AG10803 (cell line): ENCODE measurements around the gene PPTC7.
A peak's percentile ranks its signal among the peaks of the same experiment; 100 is the strongest.
"Not testable (repeated sequence)": the region's sequence is repeated elsewhere in the genome, so short reads cannot be mapped to it uniquely, and the experiment has no call there.

ENCODE experiments used
- DNase-seq: peaks from one replicate; pipeline ENCODE4 v3.0.0; 2010; ENCODE audit warnings: low read depth
- H3K4me3 ChIP-seq: 2 replicates; pipeline ENCODE4 v1.5.1; 2011; ENCODE audit warnings: mild to moderate bottlenecking, low read length, control low read depth
- TF ChIP-seq, protein P1 (sequence below): conservative IDR thresholded peaks from 2 replicates; pipeline ENCODE4 v1.5.1; 2011; ENCODE audit warnings: mild to moderate bottlenecking, low read length, control low read depth, inconsistent platforms

The PPTC7 gene

DNA sequence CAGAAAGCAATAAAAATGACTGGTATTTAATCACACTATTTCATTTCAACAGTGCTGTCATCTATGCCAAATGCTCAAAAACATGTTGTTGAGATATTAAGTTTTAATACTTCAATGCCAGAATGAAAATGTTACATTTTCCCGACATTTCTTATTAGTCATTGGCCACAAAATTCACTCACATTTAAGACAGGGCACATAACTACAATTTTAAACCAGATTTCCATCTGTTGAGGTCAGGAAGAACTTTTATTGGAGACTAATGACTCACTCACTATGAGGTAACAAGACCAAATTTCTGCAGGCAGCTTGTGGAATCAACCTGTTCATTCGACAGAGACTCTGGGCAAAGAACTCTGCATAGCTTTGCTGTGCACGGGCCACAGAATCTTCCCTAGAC is 36.8 kb downstream of the PPTC7 start:
- H3K4me3 ChIP-seq, result no peak overlapping the region
- DNase-seq, result peak; percentile 94
- TF ChIP-seq, protein P1, sequence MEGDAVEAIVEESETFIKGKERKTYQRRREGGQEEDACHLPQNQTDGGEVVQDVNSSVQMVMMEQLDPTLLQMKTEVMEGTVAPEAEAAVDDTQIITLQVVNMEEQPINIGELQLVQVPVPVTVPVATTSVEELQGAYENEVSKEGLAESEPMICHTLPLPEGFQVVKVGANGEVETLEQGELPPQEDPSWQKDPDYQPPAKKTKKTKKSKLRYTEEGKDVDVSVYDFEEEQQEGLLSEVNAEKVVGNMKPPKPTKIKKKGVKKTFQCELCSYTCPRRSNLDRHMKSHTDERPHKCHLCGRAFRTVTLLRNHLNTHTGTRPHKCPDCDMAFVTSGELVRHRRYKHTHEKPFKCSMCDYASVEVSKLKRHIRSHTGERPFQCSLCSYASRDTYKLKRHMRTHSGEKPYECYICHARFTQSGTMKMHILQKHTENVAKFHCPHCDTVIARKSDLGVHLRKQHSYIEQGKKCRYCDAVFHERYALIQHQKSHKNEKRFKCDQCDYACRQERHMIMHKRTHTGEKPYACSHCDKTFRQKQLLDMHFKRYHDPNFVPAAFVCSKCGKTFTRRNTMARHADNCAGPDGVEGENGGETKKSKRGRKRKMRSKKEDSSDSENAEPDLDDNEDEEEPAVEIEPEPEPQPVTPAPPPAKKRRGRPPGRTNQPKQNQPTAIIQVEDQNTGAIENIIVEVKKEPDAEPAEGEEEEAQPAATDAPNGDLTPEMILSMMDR, result no peak

DNA sequence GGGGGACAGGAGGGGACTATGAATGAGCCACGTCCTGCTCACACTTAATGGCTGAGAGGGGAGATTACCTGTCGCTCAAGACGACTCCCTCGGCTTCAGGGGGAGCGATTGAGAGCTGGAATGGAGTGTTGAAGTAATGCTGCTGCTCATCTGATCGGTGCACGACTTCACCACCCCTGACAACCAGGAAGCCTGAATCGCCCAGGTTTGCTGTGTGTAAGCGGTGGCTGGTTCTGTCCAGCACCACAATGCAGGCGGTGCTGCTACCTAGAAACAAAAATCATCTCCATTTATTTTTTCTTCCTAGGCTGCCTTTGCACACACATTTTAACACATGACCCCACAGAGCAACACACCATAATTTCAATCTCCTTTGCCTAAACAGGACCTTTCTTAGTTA is 37.3 kb downstream of the PPTC7 start:
- TF ChIP-seq, protein P1, result no peak
- H3K4me3 ChIP-seq, result no peak overlapping the region
- no peak for DNase-seq

DNA sequence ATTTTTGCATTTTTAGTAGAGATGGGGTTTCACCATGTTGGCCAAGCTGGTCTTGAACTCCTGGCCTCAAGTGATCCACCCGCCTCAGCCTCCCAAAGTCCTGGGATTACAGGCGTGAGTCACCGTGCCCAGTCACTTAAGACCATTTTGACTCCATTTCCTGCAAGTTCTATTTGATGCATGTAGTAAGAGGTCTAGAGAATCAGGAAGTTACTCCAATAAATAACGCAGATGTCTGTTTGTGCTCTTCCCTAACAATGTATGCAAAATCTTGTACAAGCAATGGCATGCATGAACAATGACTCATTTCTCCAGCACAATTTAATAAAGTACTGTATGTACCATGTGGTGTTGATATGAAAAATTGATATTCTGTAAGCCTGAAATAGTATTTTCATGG is 37.9 kb downstream of the PPTC7 start:
- not testable (repeated sequence) for H3K4me3 ChIP-seq
- peak; percentile 82 for DNase-seq

DNA sequence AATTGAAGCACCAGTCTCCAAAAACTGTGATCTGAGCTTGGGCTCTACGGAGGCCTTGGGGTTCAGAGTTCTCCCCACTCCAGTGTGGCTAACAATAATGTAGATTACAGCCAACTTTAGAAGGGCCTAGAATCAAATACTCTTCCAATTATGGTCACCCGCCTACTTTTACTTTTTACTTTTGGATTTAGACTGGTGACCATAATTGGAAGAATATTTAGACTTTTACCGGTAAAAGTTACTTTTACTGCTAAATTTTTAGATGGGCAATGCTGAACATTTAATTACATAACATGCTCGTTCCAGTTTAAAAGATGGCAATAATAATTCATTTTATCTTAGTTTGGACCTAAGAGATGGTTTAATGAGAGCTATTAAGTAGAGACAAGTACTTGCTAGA is 39.2 kb downstream of the PPTC7 start:
- DNase-seq, result no peak
- TF ChIP-seq, protein P1, result no peak
- no peak overlapping the region for H3K4me3 ChIP-seq

DNA sequence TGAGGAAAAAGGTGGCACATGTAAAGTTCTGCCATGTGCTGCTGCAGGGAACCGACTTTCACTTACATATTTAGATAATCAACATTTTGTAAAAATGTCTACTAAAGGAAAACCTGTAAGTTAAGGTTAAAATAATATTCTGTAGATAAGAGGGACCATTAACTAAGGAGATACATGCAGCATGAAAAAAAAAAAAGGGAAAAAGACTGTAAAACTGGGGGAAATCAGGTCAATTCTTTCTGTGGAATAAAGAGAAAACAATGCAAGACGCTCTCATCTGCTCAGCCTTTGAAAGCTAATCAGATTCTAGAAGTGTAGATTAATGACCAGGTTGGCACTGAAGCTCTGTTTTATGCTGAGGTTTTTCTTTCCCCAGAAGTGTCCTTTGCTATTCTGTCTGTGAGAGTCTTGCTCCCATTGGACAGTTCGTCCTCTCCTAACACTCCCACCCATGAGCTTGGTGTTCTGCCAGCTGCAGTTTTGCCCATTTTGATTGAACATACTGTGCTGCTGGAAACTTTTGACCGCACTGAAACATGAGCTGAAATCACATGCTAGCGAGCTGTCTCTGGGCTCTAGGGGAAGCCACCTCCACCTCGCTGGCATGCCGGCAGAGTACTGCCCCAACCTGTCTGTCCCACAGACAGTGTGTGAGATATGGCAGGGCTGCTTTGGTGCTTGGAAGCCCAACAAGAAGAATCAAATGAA is 39.7 kb downstream of the PPTC7 start:
- no peak for DNase-seq
- TF ChIP-seq, protein P1, result no peak
- no peak overlapping the region for H3K4me3 ChIP-seq

DNA sequence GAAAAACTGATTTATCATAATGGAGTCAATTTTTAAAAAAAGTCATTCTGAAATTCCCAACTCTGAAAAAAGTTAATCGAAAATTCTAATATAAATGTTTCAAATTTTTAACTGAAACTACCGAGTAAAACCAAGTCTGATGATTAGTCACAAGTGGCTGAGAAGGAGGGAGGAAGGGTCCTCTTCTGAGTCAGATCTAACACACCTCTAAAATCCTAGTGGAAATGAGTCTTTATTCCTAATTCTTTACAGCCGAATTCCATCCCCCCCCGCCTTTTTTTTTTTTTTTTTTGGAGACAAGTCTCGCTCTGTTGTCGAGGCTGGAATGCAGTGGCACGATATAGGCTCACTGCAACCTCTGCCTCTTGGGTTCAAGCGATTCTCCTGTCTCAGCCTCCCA is 43.1 kb downstream of the PPTC7 start:
- TF ChIP-seq, protein P1, result no peak
- DNase-seq, result no peak
- H3K4me3 ChIP-seq, result no peak overlapping the region

DNA sequence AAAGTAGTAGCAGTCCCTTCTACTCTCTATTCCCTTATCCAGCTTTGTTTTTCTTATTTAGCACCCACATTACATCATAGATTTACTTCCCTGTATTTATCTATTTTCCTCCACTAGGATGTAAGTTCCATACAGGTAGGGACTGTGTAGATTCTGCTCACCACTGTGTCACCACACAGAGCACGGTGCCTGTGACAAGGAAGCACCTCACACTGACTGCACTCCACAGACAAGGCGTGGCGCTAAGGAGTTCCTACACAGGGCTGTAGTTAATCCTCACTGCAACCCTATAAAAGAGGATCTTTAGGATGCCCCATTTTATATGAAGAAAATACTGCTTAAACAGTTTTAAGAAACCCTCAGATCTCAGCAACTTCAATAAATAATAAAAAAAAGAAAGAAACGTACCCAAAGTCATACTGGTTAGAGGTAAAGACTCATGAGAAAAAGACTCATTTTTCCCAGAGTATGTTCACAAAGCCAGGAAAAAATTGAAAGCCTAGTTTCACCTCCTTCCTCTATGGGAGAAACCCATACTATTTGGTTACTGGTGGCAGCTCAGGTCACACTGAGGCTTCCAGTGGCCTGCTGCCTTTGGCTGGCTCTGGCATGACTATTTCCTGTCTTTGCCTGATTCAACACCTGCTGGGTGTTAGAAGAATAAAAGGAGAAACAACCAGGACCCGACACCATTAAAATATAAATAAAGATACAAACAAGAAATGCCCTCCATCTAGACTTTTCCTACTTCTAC is 44.1 kb downstream of the PPTC7 start:
- H3K4me3 ChIP-seq, result no peak overlapping the region
- TF ChIP-seq, protein P1, result no peak
- DNase-seq, result no peak
